Measurements from ENCODE around the gene GSX1. TPM values are rescaled to one million over a fixed set of nuclear protein-coding genes. Genes with fewer than 3 reads are reported as not detected.

Gene GSX1
- total RNA-seq, 1 experiment from 2014 or later: not detected

GRCh38 chr13:27796544-27797227 lies 4.4 kb downstream of the GSX1 start:
- TF ChIP-seq SIN3A (IDR thresholded peaks at IDR 0.05; ENCODE audit: borderline replicate concordance, insufficient read depth, low read depth, low read length): no peak
- no peak for TF ChIP-seq POLR2AphosphoS5 (IDR thresholded peaks at IDR 0.05; ENCODE audit: low read depth, low read length)
- no peak for TF ChIP-seq REST (IDR thresholded peaks at IDR 0.05; ENCODE audit: insufficient read depth in 1 of 2, low read depth in 2 of 2, low read length in 1 of 2)
- no peak for TF ChIP-seq TCF7L2 (IDR thresholded peaks at IDR 0.05; ENCODE audit: low read depth, low read length)
- TF ChIP-seq, protein P1, sequence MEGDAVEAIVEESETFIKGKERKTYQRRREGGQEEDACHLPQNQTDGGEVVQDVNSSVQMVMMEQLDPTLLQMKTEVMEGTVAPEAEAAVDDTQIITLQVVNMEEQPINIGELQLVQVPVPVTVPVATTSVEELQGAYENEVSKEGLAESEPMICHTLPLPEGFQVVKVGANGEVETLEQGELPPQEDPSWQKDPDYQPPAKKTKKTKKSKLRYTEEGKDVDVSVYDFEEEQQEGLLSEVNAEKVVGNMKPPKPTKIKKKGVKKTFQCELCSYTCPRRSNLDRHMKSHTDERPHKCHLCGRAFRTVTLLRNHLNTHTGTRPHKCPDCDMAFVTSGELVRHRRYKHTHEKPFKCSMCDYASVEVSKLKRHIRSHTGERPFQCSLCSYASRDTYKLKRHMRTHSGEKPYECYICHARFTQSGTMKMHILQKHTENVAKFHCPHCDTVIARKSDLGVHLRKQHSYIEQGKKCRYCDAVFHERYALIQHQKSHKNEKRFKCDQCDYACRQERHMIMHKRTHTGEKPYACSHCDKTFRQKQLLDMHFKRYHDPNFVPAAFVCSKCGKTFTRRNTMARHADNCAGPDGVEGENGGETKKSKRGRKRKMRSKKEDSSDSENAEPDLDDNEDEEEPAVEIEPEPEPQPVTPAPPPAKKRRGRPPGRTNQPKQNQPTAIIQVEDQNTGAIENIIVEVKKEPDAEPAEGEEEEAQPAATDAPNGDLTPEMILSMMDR (IDR thresholded peaks at IDR 0.05): no peak
- H3K27ac ChIP-seq (ENCODE audit: low read length): no peak overlapping the region
- no peaks in the 10 kb centered on the region for H3K36me3 ChIP-seq (ENCODE audit: control insufficient read depth, insufficient read depth, low read length)
- peaks cover 4% of the 10 kb centered on the region for H3K4me1 ChIP-seq (ENCODE audit: control insufficient read depth, insufficient read depth, low read length)
- intact Hi-C loops (cut with micrococcal nuclease; ENCODE audit: unreplicated experiment) (no loop called here), in situ Hi-C loops (cut with HindIII; ENCODE audit: low pct_unique_long_range_greater_than_20kb, low sequenced_read_pairs) (no loop called here)
- POLR2A ChIA-PET: no interaction called here
- CTCF ChIA-PET: interaction anchor here (0.7 kb wide), 1 partner anchor 266 kb away, joined by 3 read pairs; no protein-coding TSS in a partner anchor
- ATAC-seq (no peak), DNase-seq (ENCODE audit: low read depth, low spot score) (no peak)
- peaks cover 10% of the 10 kb centered on the region for H3K27me3 ChIP-seq (ENCODE audit: control insufficient read depth, insufficient read depth, low read length)
- H3K4me3 ChIP-seq (ENCODE audit: low read depth in 2 of 2, low read length in 2 of 2): no peak overlapping the region
- no peaks in the 10 kb centered on the region for H3K9me3 ChIP-seq (ENCODE audit: control insufficient read depth, insufficient read depth, low read depth, low read length)
- no TSS peak for BruUV-seq (replicated peaks)

DNA sequence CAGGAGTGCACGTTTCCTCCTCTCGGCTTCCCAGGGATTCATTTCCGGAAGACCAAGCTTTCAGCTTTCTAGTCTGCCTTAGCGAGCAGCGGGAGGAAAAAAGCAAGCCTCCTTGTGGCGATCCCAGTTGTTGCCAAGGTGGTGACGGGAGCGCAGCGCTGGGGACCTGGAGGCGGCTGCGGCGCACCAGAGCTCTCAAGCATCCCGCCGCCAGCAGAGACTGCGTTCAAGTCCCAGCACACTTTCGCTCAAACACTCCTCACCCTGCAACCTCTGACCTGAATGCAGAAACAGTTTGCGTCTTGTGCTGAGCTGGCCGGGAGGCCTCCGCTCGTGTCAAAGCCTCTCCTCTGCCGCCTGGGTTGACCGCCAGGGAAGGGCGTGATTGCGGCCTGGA lies 4.9 kb downstream of the GSX1 start:
- Histone ChIP-seq H3K27ac (ENCODE audit: low read length) (no peak overlapping the region), H3K36me3 (ENCODE audit: control insufficient read depth, insufficient read depth, low read length) (no peaks in the 10 kb centered on the region), H3K9me3 (ENCODE audit: control insufficient read depth, insufficient read depth, low read depth, low read length) (no peaks in the 10 kb centered on the region), H3K27me3 (ENCODE audit: control insufficient read depth, insufficient read depth, low read length) (peaks cover 5% of the 10 kb centered on the region), H3K4me1 (ENCODE audit: control insufficient read depth, insufficient read depth, low read length) (peaks cover 4% of the 10 kb centered on the region; the same call in 1 of the 2 replicates), H3K4me3 (ENCODE audit: low read depth in 2 of 2, low read length in 2 of 2) (no peak overlapping the region)
- POLR2A ChIA-PET: no interaction called here
- ATAC-seq (peak; percentile 82), DNase-seq (ENCODE audit: low read depth, low spot score) (no peak)
- CTCF ChIA-PET: interaction anchor here (1.5 kb wide), 1 partner anchor 156 kb away, joined by 3 read pairs; no protein-coding TSS in a partner anchor
- intact Hi-C loops (cut with micrococcal nuclease; ENCODE audit: unreplicated experiment): no loop called here
- in situ Hi-C loops (cut with HindIII; ENCODE audit: low pct_unique_long_range_greater_than_20kb, low sequenced_read_pairs): no loop called here
- TF ChIP-seq, protein P1 (IDR thresholded peaks at IDR 0.05): no peak; the same call in 1 of the 2 replicates
- TF ChIP-seq SIN3A (IDR thresholded peaks at IDR 0.05; ENCODE audit: borderline replicate concordance, insufficient read depth, low read depth, low read length) (no peak), POLR2AphosphoS5 (IDR thresholded peaks at IDR 0.05; ENCODE audit: low read depth, low read length) (no peak), TCF7L2 (IDR thresholded peaks at IDR 0.05; ENCODE audit: low read depth, low read length) (no peak), REST (IDR thresholded peaks at IDR 0.05; ENCODE audit: insufficient read depth in 1 of 2, low read depth in 2 of 2, low read length in 1 of 2) (no peak)
- BruUV-seq (replicated peaks): no TSS peak
